Measurements from ENCODE around the gene TMPRSS3.

TMPRSS3 gene

DNA sequence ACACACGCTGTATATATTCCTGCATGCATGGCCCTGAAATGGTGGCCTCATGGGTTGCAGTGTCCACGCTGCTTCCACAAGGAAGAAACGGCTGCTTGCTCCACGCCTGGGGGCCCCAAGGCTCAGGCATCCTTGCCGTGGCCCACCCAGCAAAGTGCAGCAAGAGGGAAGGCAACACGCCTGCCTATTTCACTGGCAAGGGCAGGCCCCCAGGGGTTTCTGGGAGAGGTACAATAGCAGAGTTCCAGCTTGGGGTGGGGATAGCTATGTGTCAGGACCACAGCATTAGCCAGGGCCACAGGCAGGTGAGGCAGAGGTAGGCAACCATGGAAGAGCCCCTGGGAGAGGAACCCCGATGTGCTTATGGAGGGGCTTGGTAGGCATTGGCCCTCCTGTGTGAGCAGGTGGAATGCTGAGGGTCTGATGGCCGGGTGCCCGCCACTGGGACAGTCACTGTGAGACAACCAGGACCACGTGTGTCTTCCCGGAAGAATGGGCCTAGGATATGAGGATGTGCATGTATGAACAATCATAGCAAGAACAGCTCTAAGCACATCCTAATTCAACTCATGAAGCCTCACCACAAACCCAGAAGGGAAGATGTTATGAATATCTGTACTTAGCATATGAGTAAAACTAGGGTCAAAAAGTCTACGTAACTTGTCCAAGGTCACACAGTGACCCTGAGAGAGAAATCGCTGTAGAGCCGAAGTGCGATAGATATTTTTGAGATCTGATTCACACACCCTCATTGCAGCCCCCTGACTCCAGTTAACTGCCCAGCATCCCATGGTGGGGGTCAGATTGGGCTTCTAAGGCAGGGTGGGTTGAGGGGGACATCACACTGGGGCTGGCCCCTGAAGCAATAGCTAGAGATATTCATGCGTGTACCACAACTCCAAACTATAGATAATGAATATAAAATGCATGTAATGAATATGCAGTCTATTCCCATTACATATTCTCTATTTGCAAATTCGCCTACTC lies 56.8 kb downstream of the TMPRSS3 start:
- in situ Hi-C loops (cut with MboI; ENCODE audit: low sequenced_read_pairs) = no loop called here

DNA sequence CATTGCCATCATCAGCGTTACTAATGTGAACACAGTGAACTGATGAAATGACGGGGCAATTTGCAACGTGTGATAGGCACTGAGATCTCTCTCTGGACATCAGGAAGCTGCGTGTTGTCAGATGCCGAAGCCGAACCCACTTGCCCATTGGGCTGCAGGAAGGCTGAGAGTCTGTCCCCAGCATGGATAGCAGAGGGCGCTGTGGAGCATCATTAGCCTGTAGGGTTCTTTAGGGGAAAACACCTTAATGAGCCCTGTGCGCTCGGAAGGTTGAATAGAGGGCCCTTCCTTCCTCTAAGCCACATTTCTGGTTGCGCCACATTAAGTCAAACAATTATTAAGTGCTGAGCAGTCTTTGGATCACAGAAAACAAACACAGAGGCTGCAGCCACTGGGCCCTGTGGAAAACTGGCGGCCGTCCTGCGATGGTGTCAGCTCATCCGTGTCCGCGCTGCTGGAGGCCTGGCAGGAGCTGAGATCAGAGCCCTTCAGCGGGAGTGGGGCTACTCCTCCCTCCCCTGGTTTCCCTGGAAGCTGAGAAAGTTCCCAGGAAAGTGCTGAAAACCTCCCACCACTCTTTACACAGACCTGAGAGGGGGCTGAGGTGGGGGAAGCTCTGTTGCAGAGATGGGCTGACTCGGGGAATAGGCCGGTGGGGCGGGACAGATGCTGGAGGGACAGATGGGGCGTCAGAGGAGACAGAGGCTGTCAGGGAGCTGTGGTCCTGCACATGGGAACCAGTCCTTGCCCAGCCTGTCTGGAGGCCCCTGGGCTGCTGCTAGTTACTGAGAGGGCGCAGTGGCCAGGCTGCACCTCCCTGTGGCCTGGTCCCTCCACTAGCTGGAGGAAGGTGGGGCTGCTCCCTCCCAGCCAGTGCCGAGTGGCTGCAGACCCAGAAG lies 57.8 kb downstream of the TMPRSS3 start:
- in situ Hi-C loops (cut with MboI; ENCODE audit: low sequenced_read_pairs) = no loop called here

DNA sequence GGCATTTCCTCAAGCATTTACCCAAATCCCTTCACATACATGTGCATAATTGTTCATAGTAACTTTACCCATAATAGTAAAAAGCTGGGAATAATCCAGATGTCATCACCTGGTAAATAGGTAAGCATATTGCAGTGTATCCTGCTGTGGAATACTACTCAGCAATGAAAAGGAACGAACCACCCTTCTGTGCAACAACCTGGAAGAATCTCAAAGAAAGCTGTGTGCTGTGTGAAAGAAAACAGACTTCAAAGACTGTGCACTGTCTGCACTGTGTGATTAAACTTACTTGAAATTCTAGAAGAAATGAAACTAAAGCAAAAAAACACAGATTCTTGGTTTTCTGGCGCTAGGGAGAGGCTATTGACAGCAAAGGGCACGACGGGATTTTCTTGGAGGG lies 58.6 kb downstream of the TMPRSS3 start:
- in situ Hi-C loops (cut with MboI; ENCODE audit: low sequenced_read_pairs) = no loop called here

DNA sequence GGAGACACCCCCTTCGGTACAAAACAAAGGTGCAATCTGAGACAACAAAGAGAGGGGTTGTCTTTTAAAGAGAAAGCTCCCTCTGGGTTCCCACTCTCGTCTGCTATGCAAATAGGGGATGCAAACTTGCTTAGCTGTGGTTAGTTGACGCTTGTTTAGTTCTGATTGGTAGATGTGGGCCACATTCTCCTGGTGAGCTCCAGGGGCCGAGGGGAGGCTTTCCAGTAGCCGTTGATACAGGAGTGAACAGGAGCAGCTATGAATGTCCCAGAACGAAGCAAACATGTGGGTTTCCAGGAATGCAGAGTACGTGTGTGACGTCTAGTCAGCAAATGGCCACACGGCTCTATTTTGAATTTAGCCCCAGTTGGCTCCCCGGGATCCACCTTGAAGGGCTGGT lies 59.8 kb downstream of the TMPRSS3 start:
- in situ Hi-C loops (cut with MboI; ENCODE audit: low sequenced_read_pairs) = no loop called here

DNA sequence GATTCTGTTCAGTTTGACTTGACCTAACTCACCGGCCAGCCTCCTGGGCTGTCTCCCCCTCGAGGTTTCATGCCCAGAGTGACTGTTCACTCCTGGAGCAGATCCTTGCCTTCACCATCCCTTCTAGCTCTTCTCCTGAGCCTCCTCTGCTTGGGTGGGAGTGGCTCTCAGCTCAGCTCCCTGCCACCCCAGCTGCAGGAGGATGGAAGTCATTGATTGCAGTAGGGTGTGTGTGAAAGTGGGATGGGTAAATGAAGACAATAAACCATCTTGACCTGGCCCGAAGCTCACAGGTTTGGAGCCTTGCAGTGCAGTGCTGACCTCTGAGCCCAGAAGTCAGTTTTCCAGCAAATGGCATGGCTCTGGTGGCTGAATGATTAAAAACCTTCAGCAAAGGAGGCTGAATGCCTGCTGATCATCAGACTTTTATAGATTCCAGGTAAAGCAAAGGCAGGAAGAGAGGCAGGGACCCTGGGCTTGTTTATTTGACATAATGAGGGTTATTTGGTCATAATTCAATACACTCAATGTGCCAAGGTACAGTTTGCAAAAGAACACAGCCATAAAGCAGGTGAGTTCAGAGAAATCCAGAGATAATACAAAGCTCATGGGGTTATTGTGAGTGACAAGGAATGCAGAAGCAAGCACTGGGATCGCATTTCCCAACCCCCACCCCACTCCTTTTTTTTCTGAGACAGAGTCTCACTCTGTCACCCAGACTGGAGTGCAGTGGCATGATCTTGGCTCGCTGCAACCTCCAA lies 63.1 kb downstream of the TMPRSS3 start:
- in situ Hi-C loops (cut with MboI; ENCODE audit: low sequenced_read_pairs) = no loop called here

DNA sequence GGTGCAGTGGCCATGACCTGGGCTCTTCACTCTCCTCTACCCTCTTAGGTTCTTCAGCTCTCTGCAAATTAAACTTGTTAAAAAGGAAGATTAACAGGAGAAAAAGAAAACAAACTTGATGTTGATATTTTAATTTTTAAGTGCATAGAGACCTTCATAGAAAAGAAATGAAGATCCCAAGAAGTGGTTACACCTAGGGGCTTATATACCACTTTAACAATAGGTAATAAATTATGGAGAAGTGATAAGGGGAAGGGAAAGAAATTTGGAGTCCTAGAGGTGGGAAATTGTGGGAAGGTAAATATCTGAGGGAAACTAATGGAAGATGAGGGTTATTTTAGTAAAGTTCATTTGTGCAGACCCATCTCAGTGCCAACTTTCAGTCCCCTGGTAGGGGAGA lies 64.2 kb downstream of the TMPRSS3 start:
- in situ Hi-C loops (cut with MboI; ENCODE audit: low sequenced_read_pairs) = no loop called here

DNA sequence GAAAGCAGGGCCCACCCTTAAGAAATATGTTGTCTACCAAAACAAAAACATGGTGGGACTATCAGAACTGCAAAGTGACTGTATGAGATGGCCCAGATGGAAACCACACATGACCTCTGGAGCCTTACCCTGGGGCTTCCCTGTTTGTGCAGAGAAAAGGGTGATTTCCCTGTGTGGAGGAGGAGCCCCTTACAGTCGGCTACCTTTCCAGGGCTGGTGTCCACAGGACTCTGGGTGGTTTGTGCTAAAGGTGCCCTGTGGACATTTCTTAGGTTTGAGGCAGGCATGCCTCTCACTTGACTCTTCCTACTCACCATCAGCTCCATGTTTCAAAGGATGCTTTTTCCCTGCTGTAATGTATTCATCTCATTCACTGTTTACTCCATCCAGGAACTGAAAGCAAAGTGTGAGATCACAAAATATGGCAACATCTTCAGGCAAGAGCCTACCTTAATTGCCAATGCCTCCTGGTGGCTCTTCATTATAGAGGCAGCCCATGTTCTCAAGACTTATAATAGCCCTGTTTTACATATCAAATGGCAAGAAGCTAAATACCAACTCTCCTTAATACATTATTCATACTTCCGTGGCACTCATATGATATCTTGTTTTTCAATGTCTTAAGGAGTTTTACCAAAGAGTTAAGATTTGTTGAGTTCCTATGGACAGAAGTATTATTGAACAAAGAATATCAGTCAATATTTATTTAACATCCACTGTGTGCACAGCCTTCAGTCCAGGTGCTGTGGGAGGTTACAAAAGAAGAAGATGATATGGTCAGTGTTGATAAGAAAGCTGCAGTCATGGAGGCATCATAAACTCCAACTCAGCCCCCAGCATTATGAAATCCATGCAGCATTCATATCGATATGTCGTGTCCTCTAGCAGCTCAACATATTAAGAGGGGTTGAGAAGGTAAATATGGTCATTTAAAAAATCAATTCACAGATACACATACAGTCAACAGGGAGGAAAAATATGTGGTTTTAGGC lies 65.2 kb downstream of the TMPRSS3 start:
- in situ Hi-C loops (cut with MboI; ENCODE audit: low sequenced_read_pairs) = no loop called here

DNA sequence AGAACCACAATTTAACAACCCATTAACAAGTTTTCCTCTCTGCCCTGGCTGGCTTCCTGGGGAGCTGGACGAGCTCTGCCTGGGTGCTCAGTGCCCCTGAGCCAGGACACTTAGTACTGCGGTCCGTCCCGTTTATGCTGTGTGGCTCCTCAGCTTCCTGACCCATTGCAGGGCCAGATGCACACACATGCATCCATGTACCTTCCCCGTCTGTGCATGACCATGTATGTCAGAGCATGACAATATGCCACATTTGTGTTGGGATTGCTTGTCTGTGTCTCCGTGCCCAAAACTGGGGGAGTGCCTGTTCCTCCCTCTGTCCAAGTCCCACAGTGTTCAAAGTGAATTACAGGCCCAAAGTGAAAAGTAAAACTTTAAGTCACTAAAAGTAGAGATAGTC lies 71.0 kb downstream of the TMPRSS3 start:
- in situ Hi-C loops (cut with MboI; ENCODE audit: low sequenced_read_pairs) = no loop called here
